Caco-2 (cell line): ENCODE measurements around the gene SLC26A9. TPM values are rescaled to one million over a fixed set of nuclear protein-coding genes. Genes with fewer than 3 reads are reported as not detected.

ENCODE experiments used
- BruUV-seq: library from RNA; stranded (reverse); fragments of 400-500 nt; replicated peaks from 2 replicates; lab custom pipeline; 2021; lab: Mats Ljungman, UMichigan
- CTCF ChIA-PET: fragments of 300-600 bp; sonication (Branson Sonifier 250); formaldehyde crosslinking; loops from one replicate; lab custom pipeline; 2022; ENCODE audit warnings: antibody characterized with exemption; lab: Charles Lee
- POLR2A ChIA-PET: fragments of 300-600 bp; sonication (Branson Sonifier 250); formaldehyde crosslinking; loops from one replicate; lab custom pipeline; 2022; ENCODE audit warnings: antibody characterized with exemption; lab: Charles Lee
- DNase-seq, 2 experiments: peaks; one replicate each; pipeline versions ENCODE4 v3.0.0 to v3.0.0-alpha.2; 2020 to 2022
- H3K27me3 ChIP-seq: replicated peaks from 2 replicates; pipeline ENCODE4 v1.6.0; 2011; ENCODE audit warnings: low read length; ENCODE audit not compliant: control insufficient read depth, insufficient read depth
- H3K36me3 ChIP-seq: 2 replicates; pipeline ENCODE4 v1.5.1; 2011; ENCODE audit warnings: low read length; ENCODE audit not compliant: control insufficient read depth, insufficient read depth
- H3K4me1 ChIP-seq: fragments of 250-450 bp; sonication (Bioruptor Pico); 2 replicates; pipeline ENCODE4 v1.5.1; 2020; ENCODE audit warnings: mild to moderate bottlenecking
- H3K4me3 ChIP-seq: 2 replicates; pipeline ENCODE4 v1.5.1; 2011; ENCODE audit warnings: low read depth, mild to moderate bottlenecking, control low read depth, low read length
- H3K9me3 ChIP-seq: fragments of 250-450 bp; sonication (Bioruptor Pico); 2 replicates; pipeline ENCODE4 v1.5.1; 2020; ENCODE audit warnings: mild to moderate bottlenecking, moderate library complexity
- H3K27ac Mint-ChIP-seq: one replicate; pipeline ENCODE4 v1.8.0; 2022; ENCODE audit warnings: mixed read lengths; ENCODE audit not compliant: unreplicated experiment
- H3K27me3 Mint-ChIP-seq: one replicate; pipeline ENCODE4 v1.8.0; 2022; ENCODE audit warnings: mixed read lengths; ENCODE audit not compliant: insufficient read depth, unreplicated experiment
- H3K36me3 Mint-ChIP-seq: one replicate; pipeline ENCODE4 v1.8.0; 2022; ENCODE audit warnings: mild to moderate bottlenecking, mixed read lengths; ENCODE audit not compliant: insufficient read depth, unreplicated experiment
- H3K4me1 Mint-ChIP-seq: one replicate; pipeline ENCODE4 v1.8.0; 2022; ENCODE audit warnings: low read depth, mixed read lengths; ENCODE audit not compliant: unreplicated experiment
- H3K4me3 Mint-ChIP-seq: one replicate; pipeline ENCODE4 v1.8.0; 2022; ENCODE audit warnings: mild to moderate bottlenecking, moderate library complexity, mixed read lengths; ENCODE audit not compliant: unreplicated experiment
- H3K9me3 Mint-ChIP-seq: one replicate; pipeline ENCODE4 v1.8.0; 2022; ENCODE audit warnings: mixed read lengths; ENCODE audit not compliant: unreplicated experiment
- CTCF ChIP-seq, 2 experiments: fragments of 200-600 bp in 1 of 2; IDR thresholded peaks; 1 replicate in 1 of 2; 2 replicates in 1 of 2; pipeline versions ENCODE4 v1.5.1 to v1.8.0; 2011 to 2022; ENCODE audit warnings: antibody characterized with exemption in 1 of 2, control low read depth in 1 of 2, inconsistent platforms in 1 of 2, low read depth in 1 of 2, low read length in 1 of 2, mild to moderate bottlenecking in 1 of 2, moderate library complexity in 1 of 2; ENCODE audit not compliant: insufficient read depth in 1 of 2, severe bottlenecking in 1 of 2, unreplicated experiment in 1 of 2
- intact Hi-C: fragments of 100-400 bp; cut with micrococcal nuclease; formaldehyde crosslinking; loops from one replicate; pipeline ENCODE4 v1.10.0; 2022; ENCODE audit not compliant: unreplicated experiment
- total RNA-seq: library from RNA; stranded (reverse); gene quantifications from 2 replicates; pipeline ENCODE4 v1.2.3, GENCODE V29; 2022

Gene SLC26A9
- total RNA-seq, 1 experiment from 2014 or later, result not detected

DNA sequence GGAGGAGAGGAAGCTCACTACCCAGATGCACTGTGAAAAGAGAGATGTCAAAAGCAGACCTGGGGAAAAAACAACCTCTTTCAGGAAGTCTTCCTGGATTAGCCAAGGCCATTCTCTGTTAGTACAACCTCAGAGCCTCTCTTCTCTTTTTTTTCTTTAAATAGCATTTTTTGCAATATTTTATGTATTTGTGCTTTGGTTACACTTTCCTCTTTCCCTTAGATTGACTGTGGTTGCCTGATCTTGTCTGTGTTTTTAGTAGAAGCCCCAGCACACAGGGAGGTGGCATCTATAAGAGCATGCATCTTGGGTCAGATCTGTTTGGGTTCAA lies 18.8 kb downstream of the SLC26A9 start:
- no peaks in the 10 kb centered on the region for H3K4me1 Mint-ChIP-seq

GRCh38 chr1:205923651-205924459 lies 19.4 kb downstream of the SLC26A9 start:
- Mint-ChIP-seq H3K4me1 (no peaks in the 10 kb centered on the region), H3K27ac (no peak overlapping the region), H3K27me3 (no peaks in the 10 kb centered on the region), H3K9me3 (no peaks in the 10 kb centered on the region), H3K4me3 (no peak overlapping the region), H3K36me3 (no peaks in the 10 kb centered on the region)
- Histone ChIP-seq H3K4me3 (no peak overlapping the region), H3K27me3 (no peaks in the 10 kb centered on the region), H3K4me1 (no peaks in the 10 kb centered on the region), H3K36me3 (no peaks in the 10 kb centered on the region), H3K9me3 (no peaks in the 10 kb centered on the region)
- intact Hi-C loops, result no loop called here
- DNase-seq, result peak in 1 of 2 experiments; percentile 28
- TF ChIP-seq CTCF (IDR thresholded peaks at IDR 0.05; ENCODE audit: insufficient read depth in 1 of 2, low read depth in 1 of 2, low read length in 1 of 2, severe bottlenecking in 1 of 2, unreplicated experiment in 1 of 2), result no peak
- no TSS peak for BruUV-seq
- POLR2A ChIA-PET, result no interaction called here
- CTCF ChIA-PET, result interaction anchor here (1.0 kb wide), 1 partner anchor 54 kb away, joined by 3 read pairs; no protein-coding TSS in a partner anchor

More for the DNA sequence above, 18.8 kb downstream of the SLC26A9 start:
- no peak for TF ChIP-seq CTCF (IDR thresholded peaks at IDR 0.05; ENCODE audit: insufficient read depth in 1 of 2, low read depth in 1 of 2, low read length in 1 of 2, severe bottlenecking in 1 of 2, unreplicated experiment in 1 of 2)
- no peaks in the 10 kb centered on the region for H3K36me3 ChIP-seq
- H3K4me3 ChIP-seq, result no peak overlapping the region
- CTCF ChIA-PET, result interaction anchor here (1.0 kb wide), 1 partner anchor 53 kb away, joined by 3 read pairs; no protein-coding TSS in a partner anchor
- Mint-ChIP-seq H3K36me3 (no peaks in the 10 kb centered on the region), H3K9me3 (no peaks in the 10 kb centered on the region), H3K27ac (no peak overlapping the region), H3K4me3 (no peak overlapping the region), H3K27me3 (no peaks in the 10 kb centered on the region)
- no TSS peak for BruUV-seq
- H3K9me3 ChIP-seq, result no peaks in the 10 kb centered on the region
- POLR2A ChIA-PET, result no interaction called here
- intact Hi-C loops, result no loop called here
- DNase-seq, result no peak
- no peaks in the 10 kb centered on the region for H3K4me1 ChIP-seq
- no peaks in the 10 kb centered on the region for H3K27me3 ChIP-seq

DNA sequence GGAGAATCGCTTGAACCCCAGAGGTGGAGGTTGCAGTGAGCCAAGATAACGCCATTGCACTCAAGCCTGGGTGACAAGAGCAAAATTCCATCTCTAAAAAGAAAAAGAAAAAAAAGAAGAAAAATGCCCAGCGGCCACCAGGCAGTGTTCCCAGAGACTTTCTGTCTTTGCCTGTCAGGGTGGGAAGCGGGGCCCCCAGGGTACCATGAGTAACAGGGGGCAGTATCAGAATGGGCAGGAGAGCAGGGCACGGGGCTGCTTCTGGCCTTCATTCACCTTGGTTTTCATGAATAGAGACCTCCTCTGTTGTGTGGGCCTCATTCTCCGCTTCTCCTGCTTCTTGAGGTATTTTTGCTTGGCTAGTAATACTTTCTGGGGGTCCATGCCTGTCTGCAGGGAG lies 20.4 kb downstream of the SLC26A9 start:
- Histone ChIP-seq H3K4me1 (no peaks in the 10 kb centered on the region), H3K36me3 (no peaks in the 10 kb centered on the region), H3K9me3 (no peaks in the 10 kb centered on the region), H3K27me3 (no peaks in the 10 kb centered on the region), H3K4me3 (no peak overlapping the region)
- Mint-ChIP-seq H3K4me1 (no peaks in the 10 kb centered on the region), H3K36me3 (no peaks in the 10 kb centered on the region), H3K27ac (no peak overlapping the region), H3K9me3 (no peaks in the 10 kb centered on the region), H3K4me3 (no peak overlapping the region), H3K27me3 (no peaks in the 10 kb centered on the region)
- BruUV-seq, result no TSS peak
- TF ChIP-seq CTCF (IDR thresholded peaks at IDR 0.05; ENCODE audit: insufficient read depth in 1 of 2, low read depth in 1 of 2, low read length in 1 of 2, severe bottlenecking in 1 of 2, unreplicated experiment in 1 of 2), result no peak
- CTCF ChIA-PET, result no interaction called here
- POLR2A ChIA-PET, result no interaction called here
- intact Hi-C loops, result no loop called here
- DNase-seq, result peak in 1 of 2 experiments; percentile 7
